DMS114 treated with DMSO at 0.1 percent for 48 hours (cell line): ENCODE data around the gene CENPE.

Source experiments
- DNase-seq: peaks from one replicate; lab custom pipeline; 2025; ENCODE audit not compliant: unreplicated experiment; lab: John Stamatoyannopoulos, UW

CENPE gene

DNA sequence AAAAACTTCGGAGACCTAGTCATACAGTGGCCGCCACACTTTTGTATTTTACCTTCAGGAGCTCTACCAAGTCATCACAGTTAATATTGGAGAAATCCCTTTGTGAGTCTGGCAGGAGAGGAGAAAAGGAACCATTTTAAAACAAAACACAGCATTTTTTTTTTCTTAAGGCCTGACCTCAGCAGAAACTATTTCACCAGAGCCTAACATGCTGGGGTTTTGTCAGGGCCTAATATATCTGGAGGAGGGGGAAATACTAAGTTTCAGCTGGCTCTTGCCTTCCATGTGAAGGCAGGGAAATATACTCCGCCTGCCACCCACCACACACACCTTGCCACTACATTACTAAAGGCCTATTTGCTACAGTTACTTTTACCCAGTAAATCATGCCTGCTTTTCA, 72.0 kb downstream of the CENPE start:
- no peak for DNase-seq

DNA sequence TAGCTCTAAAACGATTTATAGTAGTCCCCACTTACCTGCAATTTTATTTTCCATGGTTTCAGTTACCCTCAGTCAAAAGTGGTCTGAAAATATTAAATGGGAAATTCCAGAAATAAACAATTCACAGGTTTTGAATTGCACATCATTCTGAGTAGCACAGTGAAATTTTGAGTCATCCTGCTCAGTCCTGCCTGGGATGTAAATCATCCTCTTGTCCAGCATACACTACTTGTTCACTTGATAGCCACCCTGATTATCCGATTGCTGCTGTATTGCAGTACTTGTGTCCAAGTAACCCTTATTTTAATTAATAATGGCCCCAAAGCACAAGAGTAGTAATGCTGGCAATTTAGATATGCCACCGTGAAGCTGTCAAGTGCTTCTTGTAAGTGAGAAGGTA, 75.0 kb downstream of the CENPE start:
- no peak for DNase-seq

DNA sequence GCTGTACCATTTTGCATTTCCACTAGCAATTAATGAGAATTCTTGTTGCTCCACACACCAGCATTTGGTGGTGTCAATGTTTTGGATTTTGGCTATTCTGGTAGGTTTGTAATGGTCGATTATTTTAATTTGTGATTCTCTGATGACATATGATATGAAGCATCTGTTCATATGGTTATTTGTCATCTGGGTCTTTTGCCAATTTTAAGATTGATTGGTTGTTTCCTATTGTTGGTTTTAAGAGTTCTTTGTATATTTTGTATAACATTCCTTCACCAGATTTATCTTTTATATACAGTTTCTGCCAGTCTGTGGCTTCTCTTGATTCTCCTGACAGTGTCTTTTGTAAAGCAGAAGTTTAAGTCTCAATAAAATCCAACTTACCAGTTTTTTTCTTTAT, 80.0 kb downstream of the CENPE start:
- no peak for DNase-seq

DNA sequence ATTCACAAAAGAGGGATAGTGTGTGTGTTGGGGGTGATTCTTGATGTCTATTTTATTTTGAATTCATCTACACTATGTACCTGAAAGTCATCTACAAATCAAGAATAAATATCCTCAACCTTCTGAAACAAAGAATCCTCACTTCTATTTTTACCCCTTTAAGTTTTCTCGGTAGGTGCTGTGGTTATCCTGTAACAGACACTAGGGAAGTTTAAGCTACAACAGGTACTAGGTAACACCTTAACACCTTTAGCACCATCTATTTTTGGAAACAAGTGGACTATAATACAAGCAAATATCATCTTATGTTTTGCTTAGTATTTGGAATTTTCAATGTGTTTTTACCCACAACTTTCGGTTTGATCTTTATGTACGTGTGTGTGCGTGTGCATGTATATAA, 86.5 kb downstream of the CENPE start:
- no peak for DNase-seq

DNA sequence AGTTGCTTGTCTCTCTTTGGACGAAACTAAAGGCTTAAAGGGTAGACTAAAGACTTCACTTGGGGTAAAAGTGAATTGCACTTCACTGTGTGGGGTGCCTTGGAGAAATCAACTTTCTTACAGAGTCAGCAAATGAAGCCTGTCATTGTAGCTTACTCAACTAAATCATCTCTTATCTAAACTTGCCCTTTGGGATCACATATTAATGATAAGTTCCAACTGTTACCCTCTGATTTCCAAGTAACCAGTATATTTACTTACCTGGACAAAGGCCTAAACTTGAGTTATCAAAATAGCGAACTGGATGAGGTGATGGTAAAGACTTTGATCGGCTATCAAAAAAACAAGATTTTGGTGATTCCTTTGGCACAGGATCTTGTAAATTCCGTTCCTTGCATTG, 89.6 kb downstream of the CENPE start:
- DNase-seq = no peak

DNA sequence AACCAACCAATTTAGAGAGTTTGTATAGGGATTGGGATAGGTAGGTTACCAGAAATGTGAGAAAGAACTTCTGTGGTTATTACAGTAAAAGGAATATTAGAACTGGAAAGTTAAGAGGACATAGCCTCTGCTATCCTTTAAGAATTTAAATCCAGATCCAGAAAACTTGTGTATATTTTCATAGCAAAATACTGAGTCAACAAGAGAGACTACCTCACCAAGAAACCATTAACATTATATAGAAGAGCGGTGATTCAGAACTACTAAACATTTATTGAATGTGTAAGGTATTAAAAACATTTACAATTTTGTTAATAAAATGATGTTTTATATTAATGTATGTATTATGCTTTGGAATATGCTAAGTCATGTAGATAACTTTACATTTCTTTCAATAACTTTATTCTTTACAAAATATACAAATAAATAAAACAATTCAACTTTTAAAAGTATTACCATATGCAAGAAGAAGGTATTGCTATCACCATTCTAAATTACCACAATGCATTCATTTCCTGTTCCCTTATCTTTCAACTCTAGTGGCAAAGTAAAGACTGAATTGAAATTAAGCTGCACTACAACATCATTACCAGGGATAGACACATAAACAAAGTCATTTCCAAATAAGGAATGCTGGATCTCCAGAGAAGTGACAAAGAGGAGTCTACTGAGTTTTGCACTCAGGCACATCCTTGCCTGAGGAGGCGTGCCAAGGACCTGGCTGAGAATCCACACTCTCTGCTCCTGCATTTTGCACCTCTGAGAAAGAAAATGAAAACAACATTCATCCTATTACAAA, 92.4 kb downstream of the CENPE start:
- DNase-seq = no peak

DNA sequence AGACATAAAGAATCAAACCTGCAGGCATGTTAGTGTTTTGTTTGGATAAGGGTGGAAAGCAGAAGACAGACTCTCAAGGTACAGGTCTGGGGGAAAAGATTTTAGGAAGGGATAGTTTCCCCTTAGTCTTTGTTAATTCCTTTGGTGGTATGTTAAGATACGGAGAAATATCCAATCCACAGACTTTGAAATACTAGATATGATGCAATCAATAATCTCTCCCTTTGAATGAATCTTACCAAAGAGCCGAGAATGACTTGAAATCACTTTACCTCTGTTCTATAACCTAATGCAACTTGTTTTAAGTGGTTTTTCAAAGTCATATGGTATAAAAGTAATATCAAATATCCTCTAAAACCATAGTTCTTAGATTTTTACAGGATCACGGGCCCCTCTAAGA, 93.3 kb downstream of the CENPE start:
- no peak for DNase-seq

DNA sequence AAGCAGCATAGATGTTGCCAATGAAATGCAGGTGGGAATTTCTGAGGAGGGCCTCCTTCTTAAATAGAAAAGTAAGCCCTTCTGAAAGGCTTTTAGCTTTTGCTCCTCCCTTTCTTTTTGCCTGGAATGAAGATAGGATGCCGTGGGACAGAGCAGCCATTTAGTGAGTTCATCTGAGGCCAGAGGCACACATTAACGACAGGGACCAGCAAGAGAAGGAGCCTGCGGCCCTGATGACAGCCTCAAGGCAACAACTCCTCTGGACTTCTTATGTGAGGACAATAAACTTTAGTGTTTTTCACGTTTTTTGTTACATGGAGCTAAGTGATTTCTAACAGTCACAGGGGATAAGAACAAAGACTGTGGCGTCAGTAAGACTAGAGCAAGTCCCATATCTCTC, 97.5 kb downstream of the CENPE start:
- no peak for DNase-seq

DNA sequence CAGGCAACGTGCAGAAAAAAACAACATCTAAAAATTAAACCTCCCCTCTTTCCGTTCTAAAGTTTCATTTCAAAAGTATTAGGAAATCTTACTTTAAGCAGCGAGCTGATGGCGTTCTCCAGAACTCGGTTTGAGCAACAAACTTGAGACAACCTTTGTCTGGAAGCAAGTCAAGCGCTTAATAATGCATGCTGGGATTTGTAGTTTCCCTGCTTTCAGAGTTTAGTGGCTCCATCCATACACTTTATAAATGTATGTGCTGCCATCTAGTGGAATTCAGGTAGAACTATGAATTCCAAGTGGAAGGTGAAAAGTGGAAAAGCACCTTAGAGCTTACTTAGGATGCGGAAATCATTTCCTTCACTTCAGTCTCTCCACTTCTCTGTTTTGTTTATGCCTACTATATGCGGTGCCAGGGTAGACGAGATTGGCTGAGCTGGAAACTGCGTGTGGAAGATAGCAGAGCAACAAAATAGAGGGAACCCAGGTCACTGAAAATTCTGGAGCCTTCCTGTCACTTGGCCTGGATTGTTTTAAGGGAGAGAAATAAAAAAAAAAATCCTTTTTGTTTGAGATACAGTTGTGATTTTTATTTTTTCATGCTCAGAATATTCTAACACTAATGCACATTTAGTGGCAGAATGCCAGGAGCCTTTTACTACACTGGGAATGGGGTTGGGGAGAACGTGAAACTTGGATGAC, 98.3 kb downstream of the CENPE start, which contains the start of gene BDH2:
Gene BDH2, minus strand, starts transcription at position 144 of the 702 bp plus-strand sequence. CDS start 3,580 bp downstream, outside the sequence.
- peak; percentile 88 for DNase-seq

DNA sequence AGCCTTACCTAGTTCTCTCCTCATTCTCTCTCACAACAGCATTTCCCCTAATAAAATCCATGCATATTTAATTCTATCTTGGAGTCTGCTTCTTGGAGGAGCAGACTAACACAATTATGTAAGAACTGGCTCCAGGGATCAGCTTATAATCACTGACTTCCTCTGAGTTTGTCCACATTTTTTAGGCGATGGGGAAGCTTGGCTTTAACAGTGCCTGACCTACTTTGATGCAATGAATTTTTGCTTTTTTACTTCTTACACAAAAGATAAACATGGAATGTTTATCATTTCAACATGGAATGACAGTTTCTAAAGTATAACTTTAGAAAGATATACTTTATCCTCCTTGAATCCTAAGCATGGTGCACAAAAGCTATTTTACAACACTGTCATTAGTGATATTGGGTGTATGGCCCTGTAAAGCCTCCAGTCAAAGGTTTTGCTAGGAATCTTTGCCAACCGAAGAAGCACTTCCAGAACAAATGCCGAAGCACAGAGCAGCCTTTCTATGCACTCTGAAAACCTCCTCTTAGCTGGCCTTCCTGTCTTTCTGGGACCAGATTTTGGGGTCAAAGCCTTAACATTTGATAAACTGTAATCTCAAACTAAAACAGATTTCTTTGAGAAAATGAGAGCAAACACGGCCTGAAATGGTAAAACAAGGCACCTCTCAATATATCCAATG, 99.2 kb downstream of the CENPE start:
- no peak for DNase-seq

DNA sequence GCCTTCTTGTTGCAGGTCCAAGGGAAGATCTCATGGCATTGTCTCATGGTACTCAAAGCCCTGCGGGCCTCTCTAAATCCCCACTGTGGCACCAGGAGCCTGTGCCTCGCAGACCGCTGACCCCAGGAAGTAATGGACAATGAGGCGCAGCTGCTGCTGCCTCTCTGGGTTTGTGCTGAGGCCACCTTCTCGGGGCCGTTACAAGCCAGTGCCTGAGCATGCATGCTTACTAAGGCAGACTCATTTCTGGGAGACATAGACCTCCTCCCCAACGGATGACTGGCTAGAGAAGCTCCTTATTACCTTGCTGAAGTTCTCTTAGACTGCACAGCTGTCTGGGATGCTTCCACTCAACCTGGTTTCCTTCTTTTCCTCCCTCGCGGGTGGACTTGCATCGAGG, 99.8 kb downstream of the CENPE start:
- no peak for DNase-seq

DNA sequence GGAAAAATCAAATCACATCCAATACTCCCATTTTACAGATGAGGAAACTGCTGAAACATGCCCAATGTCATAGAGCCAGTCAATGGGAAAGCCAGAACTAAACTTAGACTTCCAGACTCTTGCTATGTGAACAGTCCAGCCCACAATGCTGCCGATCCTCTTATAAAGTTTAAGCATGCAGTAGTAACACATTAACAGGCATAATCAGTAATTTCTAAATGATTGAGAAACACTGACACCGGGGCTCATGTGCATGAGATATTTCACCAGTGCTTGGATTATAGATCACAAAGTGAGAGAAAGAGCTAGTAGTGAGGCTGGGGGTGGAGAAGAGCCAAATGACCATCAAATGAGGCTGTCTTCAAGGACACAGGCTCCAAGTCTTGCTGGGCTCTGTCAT, 101.0 kb downstream of the CENPE start:
- DNase-seq = no peak

DNA sequence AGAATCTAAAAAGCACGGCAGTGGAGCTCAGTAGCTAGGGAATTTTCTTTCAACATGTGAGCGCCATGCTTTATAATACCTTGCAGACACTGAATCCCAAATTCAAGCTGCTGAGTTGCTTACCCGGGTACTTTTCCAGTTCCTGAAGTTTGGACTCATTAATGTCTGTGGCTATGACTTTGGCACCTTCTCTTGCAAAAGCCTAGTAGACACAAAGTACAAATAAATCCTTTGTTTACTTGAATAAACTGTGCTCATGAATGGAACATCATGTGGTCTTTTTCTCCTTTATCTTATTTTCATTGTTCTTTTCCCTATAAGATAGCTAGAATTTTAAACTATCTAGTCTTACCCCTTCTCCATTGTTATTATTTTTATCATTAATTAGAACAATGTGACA, 103.1 kb downstream of the CENPE start:
- no peak for DNase-seq

DNA sequence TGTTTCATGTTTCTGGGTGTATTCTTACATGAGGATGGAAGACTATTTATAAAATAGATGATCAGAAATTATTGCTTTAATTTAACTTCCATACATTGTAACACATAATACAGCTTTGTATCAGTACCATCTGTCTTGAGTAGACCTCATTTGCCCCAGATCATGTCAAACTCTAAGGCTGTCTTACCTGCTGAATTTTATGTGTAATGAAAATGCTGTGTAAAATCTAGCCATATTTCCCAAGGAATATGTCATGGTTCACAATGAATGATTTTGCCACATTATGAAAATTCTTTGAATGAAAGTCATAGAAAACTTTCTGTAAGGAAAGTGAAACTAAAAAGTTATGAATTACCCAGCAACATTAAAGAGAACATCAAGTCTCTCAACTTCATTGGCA, 105.9 kb downstream of the CENPE start:
- no peak for DNase-seq

DNA sequence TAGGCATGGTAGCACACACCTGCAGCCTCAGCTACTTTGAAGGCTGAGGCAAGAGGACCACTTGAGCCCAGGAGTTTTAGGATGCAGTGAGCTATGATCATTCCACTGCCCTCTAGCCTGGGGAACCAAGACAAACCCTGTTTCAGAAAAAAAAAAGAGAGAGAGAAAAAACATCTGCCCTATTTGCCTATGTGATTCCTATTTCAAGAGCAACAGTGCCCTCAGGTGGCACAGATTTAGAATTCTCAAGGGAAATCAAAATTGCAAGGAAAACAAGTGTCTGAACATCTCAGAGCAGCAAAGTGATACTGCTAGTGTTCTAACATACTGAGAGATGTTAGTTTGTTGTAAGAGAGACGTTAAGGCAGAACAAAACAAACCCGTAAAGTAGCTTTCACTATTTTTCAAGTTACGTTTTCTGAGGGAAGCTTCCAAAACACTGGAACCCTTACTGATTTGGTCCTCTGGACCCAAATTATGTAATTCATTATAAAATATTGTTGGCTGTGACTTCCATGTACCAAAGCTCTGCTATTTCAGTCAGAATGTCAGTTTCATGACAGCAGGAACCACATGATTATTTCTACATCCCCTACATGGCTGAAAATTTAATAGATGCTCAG, 106.4 kb downstream of the CENPE start:
- no peak for DNase-seq

DNA sequence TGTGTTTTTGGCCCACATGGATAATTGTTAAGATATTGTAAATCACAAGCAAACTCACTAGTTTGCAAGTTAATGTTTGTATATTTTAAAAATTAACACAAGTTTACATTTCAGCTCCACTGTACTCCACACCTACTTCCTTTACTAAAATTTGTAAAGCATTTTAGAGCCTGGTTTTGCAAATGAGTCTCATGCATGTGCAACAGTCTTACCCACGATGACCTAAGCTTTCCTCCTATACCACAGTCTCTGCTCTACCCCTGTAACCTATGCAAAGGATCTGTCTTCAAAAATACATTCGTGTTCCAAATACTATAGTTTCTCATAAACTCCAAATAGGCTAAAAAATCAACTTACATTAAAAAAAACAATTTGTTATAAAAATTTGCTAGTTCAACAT, 108.7 kb downstream of the CENPE start:
- no peak for DNase-seq

DNA sequence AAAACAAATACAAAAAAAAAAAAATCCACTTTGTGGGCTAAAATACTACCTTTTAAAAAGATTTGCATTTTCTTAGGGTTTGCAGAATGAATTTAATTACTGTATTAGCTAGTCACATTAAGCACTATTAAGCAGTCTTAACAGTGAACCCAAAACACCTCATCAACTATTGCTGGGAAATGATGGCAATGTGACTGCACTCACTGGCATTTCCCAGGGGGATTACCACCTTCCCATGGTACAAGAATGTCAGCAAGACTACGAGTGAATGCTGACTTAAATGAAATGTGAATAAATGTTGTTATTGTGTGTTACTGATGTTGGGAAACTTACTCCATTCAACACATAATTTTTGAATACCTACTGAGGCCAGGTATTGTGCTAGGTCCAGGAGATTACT, 111.6 kb downstream of the CENPE start:
- no peak for DNase-seq

DNA sequence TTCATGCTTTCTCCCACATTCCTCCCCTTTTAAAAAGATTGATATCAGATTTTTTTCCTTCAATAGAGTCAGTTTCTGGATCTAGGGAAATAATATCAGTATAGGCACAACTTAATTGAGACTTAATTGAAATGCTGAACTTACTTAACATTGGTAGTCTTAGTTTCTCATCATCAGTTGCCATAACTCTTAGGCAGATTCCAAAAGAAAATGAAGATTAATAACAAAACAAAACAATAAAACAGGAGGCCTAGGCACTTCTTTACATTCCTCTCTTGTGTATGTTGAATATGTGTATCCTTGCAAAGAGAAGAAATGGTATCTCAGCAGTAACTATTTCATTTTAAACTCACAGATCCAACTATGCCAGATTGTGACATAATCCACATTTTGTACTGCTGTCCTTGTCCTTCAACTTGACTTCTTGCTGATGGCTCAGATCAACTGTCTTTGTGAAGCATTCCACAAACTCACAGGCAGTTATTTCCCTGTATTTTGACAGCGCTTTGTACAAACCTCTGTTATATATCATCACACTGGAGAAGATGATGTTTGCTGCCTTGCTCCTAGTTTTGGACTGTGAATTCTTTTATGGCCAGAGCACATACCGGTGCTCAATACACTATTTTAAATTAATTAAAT, 112.5 kb downstream of the CENPE start:
- no peak for DNase-seq

DNA sequence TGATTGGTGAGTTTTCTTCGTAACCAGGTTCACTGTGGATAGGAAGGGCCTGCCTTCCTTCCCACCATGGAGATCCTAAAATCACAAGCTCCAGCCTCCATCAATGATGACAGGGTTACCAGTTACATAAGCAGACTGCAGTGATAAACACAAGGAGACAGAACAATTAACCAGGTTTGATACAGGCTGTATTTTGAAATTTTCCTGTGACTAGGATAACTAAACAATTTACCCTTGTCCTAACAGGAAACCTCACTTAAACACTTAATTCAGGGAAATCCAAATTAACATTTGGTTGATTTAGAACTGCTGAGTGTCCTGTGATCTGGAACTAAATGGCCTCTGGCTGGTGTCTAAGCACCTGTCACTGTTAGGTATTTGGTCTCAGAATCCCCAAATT, 118.5 kb downstream of the CENPE start:
- no peak for DNase-seq

DNA sequence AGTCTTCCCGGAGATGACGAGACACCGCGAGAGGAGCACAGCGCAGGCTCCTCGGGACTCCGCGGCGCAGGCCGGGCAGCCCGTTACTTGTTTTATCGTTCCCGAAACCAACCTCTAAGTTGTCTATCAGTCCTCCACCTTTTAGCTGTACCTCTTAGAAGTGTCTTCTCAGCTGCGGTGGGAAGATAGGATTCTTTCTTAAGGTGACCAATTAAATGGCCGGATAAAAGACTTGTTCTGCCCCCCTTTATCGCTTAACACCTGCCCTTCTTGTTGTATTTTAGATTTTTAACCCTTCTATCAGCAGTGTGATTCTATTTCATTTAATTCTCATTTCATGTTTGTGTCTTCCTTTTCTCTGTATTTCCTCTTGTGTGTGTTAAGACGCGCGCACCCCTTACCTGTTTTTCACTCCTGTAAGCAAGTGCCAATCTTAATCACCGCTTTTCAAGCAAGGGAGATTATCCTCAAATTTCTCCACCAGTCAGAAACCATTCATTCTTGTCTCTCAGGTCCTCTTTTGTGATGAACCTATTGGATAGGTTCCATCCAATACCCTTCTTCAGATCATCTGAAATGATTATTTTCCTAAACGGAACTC, 121.3 kb downstream of the CENPE start, which contains the start of gene SLC9B2:
Gene SLC9B2, minus strand, starts transcription at position 15 of the 601 bp plus-strand sequence. CDS start 9,211 bp downstream, outside the sequence.
- peak; percentile 21 for DNase-seq
